PC-3 (cell line): Measurements from ENCODE around the gene MRPS27. TPM values are rescaled to one million over a fixed set of nuclear protein-coding genes. Genes with fewer than 3 reads are reported as not detected.

ENCODE experiments used
- ATAC-seq: fragments of 200-7000 bp; cut with Tn5 transposase; 2 replicates; pipeline ENCODE4 v1.9.1; 2020; ENCODE audit warnings: mild to moderate bottlenecking, moderate library complexity
- BruUV-seq: library from RNA; stranded (reverse); fragments of 400-500 nt; replicated peaks from 2 replicates; lab custom pipeline; 2021; lab: Mats Ljungman, UMichigan
- CTCF ChIA-PET: fragments of 300-600 bp; sonication (Branson Sonifier 250); formaldehyde crosslinking; loops from one replicate; lab custom pipeline; 2022; ENCODE audit warnings: antibody characterized with exemption; lab: Charles Lee
- POLR2A ChIA-PET: fragments of 300-600 bp; sonication (Branson Sonifier 250); formaldehyde crosslinking; loops from one replicate; lab custom pipeline; 2022; ENCODE audit warnings: antibody characterized with exemption; ENCODE audit not compliant: unreplicated experiment; lab: Charles Lee
- DNase-seq: peaks from one replicate; pipeline ENCODE4 v3.0.0-alpha.2; 2015
- H2AFZ ChIP-seq: fragments of 300-600 bp; sonication (generic); 2 replicates; pipeline ENCODE4 v1.6.0; 2016; ENCODE audit warnings: antibody characterized with exemption, low read length
- H3F3A ChIP-seq: fragments of 300-600 bp; sonication (generic); one replicate; pipeline ENCODE4 v1.6.0; 2017; ENCODE audit warnings: antibody characterized with exemption, low read length, control low read depth, mild to moderate bottlenecking; ENCODE audit not compliant: unreplicated experiment
- H3K27ac ChIP-seq: fragments of 300-600 bp; sonication (generic); 2 replicates; pipeline ENCODE4 v1.5.1; 2016; ENCODE audit warnings: mild to moderate bottlenecking, low read length
- H3K27me3 ChIP-seq: fragments of 300-600 bp; sonication (generic); 2 replicates; pipeline ENCODE4 v1.6.1; 2016; ENCODE audit warnings: low read length, mixed read lengths
- H3K36me3 ChIP-seq: fragments of 300-600 bp; sonication (generic); 2 replicates; pipeline ENCODE4 v1.6.1; 2016; ENCODE audit warnings: low read depth, mixed run types, low read length, mixed read lengths
- H3K4me1 ChIP-seq: fragments of 300-600 bp; sonication (generic); 2 replicates; pipeline ENCODE4 v1.5.1; 2016; ENCODE audit warnings: low read length; ENCODE audit not compliant: insufficient read depth
- H3K4me2 ChIP-seq: fragments of 300-600 bp; sonication (generic); 2 replicates; pipeline ENCODE4 v1.6.0; 2016; ENCODE audit warnings: low read length
- H3K4me3 ChIP-seq: fragments of 300-600 bp; sonication (generic); 2 replicates; pipeline ENCODE4 v1.5.1; 2016; ENCODE audit warnings: mild to moderate bottlenecking, low read length, mixed read lengths
- H3K79me2 ChIP-seq: fragments of 300-600 bp; sonication (generic); 2 replicates; pipeline ENCODE4 v1.6.1; 2017; ENCODE audit warnings: low read length, mixed read lengths
- H3K9ac ChIP-seq: fragments of 300-600 bp; sonication (generic); 2 replicates; pipeline ENCODE4 v1.6.0; 2016; ENCODE audit warnings: mild to moderate bottlenecking, low read length
- H3K9me2 ChIP-seq: fragments of 300-600 bp; sonication (generic); replicated peaks from 2 replicates; pipeline ENCODE4 v1.6.1; 2016; ENCODE audit warnings: mixed run types, low read length, mixed read lengths
- H3K9me3 ChIP-seq: fragments of 300-600 bp; sonication (generic); 2 replicates; pipeline ENCODE4 v1.6.1; 2016; ENCODE audit warnings: low read length, mixed read lengths
- H4K20me1 ChIP-seq: fragments of 300-600 bp; sonication (generic); 2 replicates; pipeline ENCODE4 v1.6.1; 2016; ENCODE audit warnings: low read length, mixed read lengths
- EZH2 ChIP-seq: fragments of 300-600 bp; sonication (generic); IDR thresholded peaks from one replicate; pipeline ENCODE4 v1.6.1; 2017; ENCODE audit warnings: antibody characterized with exemption, mild to moderate bottlenecking, low read length; ENCODE audit not compliant: unreplicated experiment
- EZH2phosphoT487 ChIP-seq: fragments of 300-600 bp; sonication (generic); IDR thresholded peaks from 2 replicates; pipeline ENCODE4 v1.6.1; 2018; ENCODE audit warnings: mild to moderate bottlenecking, antibody characterized with exemption, low read length, borderline replicate concordance
- intact Hi-C: fragments of 100-400 bp; cut with micrococcal nuclease; formaldehyde crosslinking; loops from 2 replicates; pipeline ENCODE4 v1.9.0; 2023
- total RNA-seq: library from RNA; depleted of rRNA; stranded (reverse); fragments of >200 nt; gene quantifications from 2 replicates; pipeline ENCODE4 v1.2.3, GENCODE V29; 2014
- TF ChIP-seq, protein P1 (sequence below): fragments of 300-600 bp; sonication (generic); conservative IDR thresholded peaks from 2 replicates; pipeline ENCODE4 v1.5.1; 2017; ENCODE audit warnings: antibody characterized with exemption, low read depth, mild to moderate bottlenecking, low read length

MRPS27 gene
- total RNA-seq, 1 experiment from 2014 or later, result 59.0 TPM

DNA sequence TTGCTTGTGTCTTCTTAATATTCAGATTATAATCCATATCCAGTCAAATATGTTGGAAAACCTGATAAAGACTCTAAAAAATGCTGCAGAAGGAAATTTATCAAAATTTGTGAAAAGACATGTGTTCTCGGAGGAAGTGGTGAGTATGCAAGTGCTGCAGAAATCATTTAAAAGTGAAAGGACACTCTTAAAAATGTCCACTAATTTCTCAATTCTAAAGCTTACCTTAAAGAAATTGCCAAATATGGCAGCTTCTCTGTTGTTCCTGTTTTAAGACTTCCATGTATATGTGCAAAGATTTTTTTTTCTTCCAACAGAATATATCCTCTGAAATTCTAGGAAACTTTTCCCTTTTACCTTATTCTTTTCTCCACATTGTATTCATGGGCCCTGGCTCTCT is 32.6 kb upstream of the MRPS27 start:
- no peaks in the 10 kb centered on the region for H3K27me3 ChIP-seq
- no peak overlapping the region for H3K9ac ChIP-seq
- no peaks in the 10 kb centered on the region for H3K9me2 ChIP-seq
- H3K4me3 ChIP-seq, result no peak overlapping the region
- CTCF ChIA-PET, result no interaction called here
- DNase-seq (no peak), ATAC-seq (no peak)
- BruUV-seq, result no TSS peak
- H3K36me3 ChIP-seq, result no peaks in the 10 kb centered on the region
- H3K4me2 ChIP-seq, result no peak overlapping the region
- POLR2A ChIA-PET, result no interaction called here
- intact Hi-C loops, result no loop called here
- TF ChIP-seq EZH2phosphoT487 (no peak), EZH2 (no peak)
- TF ChIP-seq, protein P1, sequence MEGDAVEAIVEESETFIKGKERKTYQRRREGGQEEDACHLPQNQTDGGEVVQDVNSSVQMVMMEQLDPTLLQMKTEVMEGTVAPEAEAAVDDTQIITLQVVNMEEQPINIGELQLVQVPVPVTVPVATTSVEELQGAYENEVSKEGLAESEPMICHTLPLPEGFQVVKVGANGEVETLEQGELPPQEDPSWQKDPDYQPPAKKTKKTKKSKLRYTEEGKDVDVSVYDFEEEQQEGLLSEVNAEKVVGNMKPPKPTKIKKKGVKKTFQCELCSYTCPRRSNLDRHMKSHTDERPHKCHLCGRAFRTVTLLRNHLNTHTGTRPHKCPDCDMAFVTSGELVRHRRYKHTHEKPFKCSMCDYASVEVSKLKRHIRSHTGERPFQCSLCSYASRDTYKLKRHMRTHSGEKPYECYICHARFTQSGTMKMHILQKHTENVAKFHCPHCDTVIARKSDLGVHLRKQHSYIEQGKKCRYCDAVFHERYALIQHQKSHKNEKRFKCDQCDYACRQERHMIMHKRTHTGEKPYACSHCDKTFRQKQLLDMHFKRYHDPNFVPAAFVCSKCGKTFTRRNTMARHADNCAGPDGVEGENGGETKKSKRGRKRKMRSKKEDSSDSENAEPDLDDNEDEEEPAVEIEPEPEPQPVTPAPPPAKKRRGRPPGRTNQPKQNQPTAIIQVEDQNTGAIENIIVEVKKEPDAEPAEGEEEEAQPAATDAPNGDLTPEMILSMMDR, result no peak
- no peak overlapping the region for H2AFZ ChIP-seq
- no peaks in the 10 kb centered on the region for H4K20me1 ChIP-seq
- peak overlapping the region; percentile 20 for H3K27ac ChIP-seq
- H3F3A ChIP-seq, result no peaks in the 10 kb centered on the region
- H3K9me3 ChIP-seq, result no peaks in the 10 kb centered on the region
- H3K79me2 ChIP-seq, result no peaks in the 10 kb centered on the region
- H3K4me1 ChIP-seq, result peaks cover 21% of the 10 kb centered on the region

DNA sequence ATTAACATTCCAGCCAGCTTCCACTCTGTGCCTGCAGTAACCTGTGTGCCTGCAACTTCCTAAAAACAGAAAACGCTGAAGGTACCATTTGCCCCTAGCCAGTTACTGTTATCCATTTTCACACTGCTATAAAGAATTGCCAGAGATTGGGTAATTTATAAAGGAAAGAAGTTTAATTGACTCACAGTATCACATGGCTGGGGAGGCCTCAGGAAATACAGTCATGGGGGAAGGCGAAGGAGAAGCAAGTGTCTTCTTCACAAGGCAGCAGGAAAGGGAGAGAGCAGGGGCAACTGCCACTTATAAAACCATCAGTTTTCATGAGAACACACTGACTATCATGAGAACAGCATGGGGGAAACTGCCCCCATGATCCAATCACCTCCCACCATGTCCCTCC is 31.3 kb upstream of the MRPS27 start:
- no peaks in the 10 kb centered on the region for H3K79me2 ChIP-seq
- H3K27ac ChIP-seq, result no peak overlapping the region
- H2AFZ ChIP-seq, result no peak overlapping the region
- intact Hi-C loops, result no loop called here
- no peaks in the 10 kb centered on the region for H3K9me2 ChIP-seq
- ATAC-seq, result no peak
- CTCF ChIA-PET, result no interaction called here
- no peaks in the 10 kb centered on the region for H4K20me1 ChIP-seq
- peaks cover 26% of the 10 kb centered on the region for H3K4me1 ChIP-seq
- H3K9me3 ChIP-seq, result no peaks in the 10 kb centered on the region
- TF ChIP-seq EZH2phosphoT487 (no peak), EZH2 (no peak)
- TF ChIP-seq, protein P1, result no peak
- H3K4me3 ChIP-seq, result no peak overlapping the region
- no peaks in the 10 kb centered on the region for H3K36me3 ChIP-seq
- no peak overlapping the region for H3K9ac ChIP-seq
- DNase-seq, result no peak
- no TSS peak for BruUV-seq
- no peaks in the 10 kb centered on the region for H3K27me3 ChIP-seq
- no peak overlapping the region for H3K4me2 ChIP-seq
- POLR2A ChIA-PET, result no interaction called here
- H3F3A ChIP-seq, result no peaks in the 10 kb centered on the region

DNA sequence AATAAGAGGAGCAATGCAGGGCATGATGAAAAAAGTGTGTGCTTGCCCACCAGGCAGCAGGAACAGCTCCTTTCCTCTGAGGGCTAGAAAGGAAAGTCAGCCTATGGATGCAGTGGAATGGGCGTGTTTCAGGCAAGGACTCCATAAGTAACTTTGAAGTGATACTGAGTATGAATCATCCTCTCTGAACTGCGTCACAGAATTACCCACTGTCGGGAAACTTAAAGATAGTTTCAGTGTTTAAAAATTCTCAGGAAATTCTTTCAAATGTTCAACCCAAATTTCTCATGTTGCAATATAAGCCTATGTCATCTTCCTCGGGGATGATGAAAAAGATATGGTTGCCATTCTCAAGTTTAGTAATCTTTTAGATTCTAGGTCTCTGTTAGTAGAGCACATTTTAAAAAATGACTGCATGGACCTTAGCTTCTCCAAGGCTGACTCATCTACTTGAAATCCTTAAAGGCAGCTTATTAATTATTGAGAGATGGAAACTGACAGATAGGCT is 27.8 kb upstream of the MRPS27 start:
- intact Hi-C loops, result no loop called here
- TF ChIP-seq EZH2phosphoT487 (no peak), EZH2 (no peak)
- TF ChIP-seq, protein P1, result no peak
- Histone ChIP-seq H3K4me3 (peak overlapping the region; percentile 27; the same call in 1 of the 2 replicates), H3K4me2 (peak overlapping the region; percentile 58), H3K9me2 (no peaks in the 10 kb centered on the region), H3K79me2 (no peaks in the 10 kb centered on the region), H3K36me3 (peaks cover 8% of the 10 kb centered on the region), H3K4me1 (peaks cover 16% of the 10 kb centered on the region), H4K20me1 (no peaks in the 10 kb centered on the region), H3K9me3 (no peaks in the 10 kb centered on the region), H3K9ac (peak overlapping the region; percentile 58), H3K27ac (peak overlapping the region; percentile 89), H3F3A (no peaks in the 10 kb centered on the region), H2AFZ (peak overlapping the region; percentile 68; the same call in 1 of the 2 replicates), H3K27me3 (no peaks in the 10 kb centered on the region)
- POLR2A ChIA-PET, result no interaction called here
- BruUV-seq, result no TSS peak
- peak; percentile 97 for ATAC-seq
- peak; percentile 67 for DNase-seq
- CTCF ChIA-PET, result interaction anchor here (0.7 kb wide), 1 partner anchor 440 kb away, joined by 4 read pairs; no protein-coding TSS in a partner anchor
